ENCODE results near the gene IPO7. TPM values are rescaled to one million over a fixed set of nuclear protein-coding genes. Genes with fewer than 3 reads are reported as not detected.

Gene IPO7
- total and polyA plus RNA-seq, 10 of the 15 experiments (the other 5 are each of a cell fraction or from before 2014, with no cell fraction given) = 5.0 to 51.4 (median 30.6) TPM

- H3K9me3 ChIP-seq (replicated peaks; ENCODE audit: control insufficient read depth, insufficient read depth, low read length) = no peaks in the 10 kb centered on the region
- no peaks in the 10 kb centered on the region for H3K27me3 ChIP-seq (replicated peaks in 1 of 2; ENCODE audit: control insufficient read depth in 2 of 2, insufficient read depth in 2 of 2, low read length in 1 of 2)
- in situ Hi-C loops (cut with MboI) = no loop called here
- TF ChIP-seq YY1 (IDR thresholded peaks at IDR 0.05; ENCODE audit: low read depth, low read length) = no peak
- no peak for TF ChIP-seq ZNF217 (IDR thresholded peaks at IDR 0.05)
- no peak for TF ChIP-seq ZBTB4 (CRISPR knock-in tag; IDR thresholded peaks at IDR 0.05)
- TF ChIP-seq, protein P1, sequence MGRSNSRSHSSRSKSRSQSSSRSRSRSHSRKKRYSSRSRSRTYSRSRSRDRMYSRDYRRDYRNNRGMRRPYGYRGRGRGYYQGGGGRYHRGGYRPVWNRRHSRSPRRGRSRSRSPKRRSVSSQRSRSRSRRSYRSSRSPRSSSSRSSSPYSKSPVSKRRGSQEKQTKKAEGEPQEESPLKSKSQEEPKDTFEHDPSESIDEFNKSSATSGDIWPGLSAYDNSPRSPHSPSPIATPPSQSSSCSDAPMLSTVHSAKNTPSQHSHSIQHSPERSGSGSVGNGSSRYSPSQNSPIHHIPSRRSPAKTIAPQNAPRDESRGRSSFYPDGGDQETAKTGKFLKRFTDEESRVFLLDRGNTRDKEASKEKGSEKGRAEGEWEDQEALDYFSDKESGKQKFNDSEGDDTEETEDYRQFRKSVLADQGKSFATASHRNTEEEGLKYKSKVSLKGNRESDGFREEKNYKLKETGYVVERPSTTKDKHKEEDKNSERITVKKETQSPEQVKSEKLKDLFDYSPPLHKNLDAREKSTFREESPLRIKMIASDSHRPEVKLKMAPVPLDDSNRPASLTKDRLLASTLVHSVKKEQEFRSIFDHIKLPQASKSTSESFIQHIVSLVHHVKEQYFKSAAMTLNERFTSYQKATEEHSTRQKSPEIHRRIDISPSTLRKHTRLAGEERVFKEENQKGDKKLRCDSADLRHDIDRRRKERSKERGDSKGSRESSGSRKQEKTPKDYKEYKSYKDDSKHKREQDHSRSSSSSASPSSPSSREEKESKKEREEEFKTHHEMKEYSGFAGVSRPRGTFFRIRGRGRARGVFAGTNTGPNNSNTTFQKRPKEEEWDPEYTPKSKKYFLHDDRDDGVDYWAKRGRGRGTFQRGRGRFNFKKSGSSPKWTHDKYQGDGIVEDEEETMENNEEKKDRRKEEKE (IDR thresholded peaks at IDR 0.05) = no peak
- no peak for TF ChIP-seq GATAD2B (conservative IDR thresholded peaks at IDR 0.05; ENCODE audit: low read depth)
- TF ChIP-seq POLR2AphosphoS5 (IDR thresholded peaks at IDR 0.05; ENCODE audit: low read length) = no peak
- TF ChIP-seq ZNF24 (IDR thresholded peaks at IDR 0.05) = no peak
- no peak for TF ChIP-seq CHD2 (IDR thresholded peaks at IDR 0.05; ENCODE audit: borderline replicate concordance, low read depth, low read length)
- TF ChIP-seq SMC3 (IDR thresholded peaks at IDR 0.05; ENCODE audit: borderline replicate concordance, low read length) = no peak
- ChIA-PET SMC1A (ENCODE audit: uncharacterized antibody, unreplicated experiment) (no interaction called here), CTCF (no interaction called here), RAD21 (ENCODE audit: unreplicated experiment) (no interaction called here), POLR2A (no interaction called here)
- H3K36me3 ChIP-seq (ENCODE audit: control insufficient read depth in 2 of 2, insufficient read depth in 2 of 2, low read length in 1 of 2) = no peaks in the 10 kb centered on the region
- no peaks in the 10 kb centered on the region for H3K4me1 ChIP-seq (ENCODE audit: control insufficient read depth, insufficient read depth, low read length)
- no peak overlapping the region for H2AFZ ChIP-seq (ENCODE audit: control insufficient read depth, low read depth, low read length)
- H3K4me3 ChIP-seq = no peak overlapping the region
- no peak for FAIRE-seq
- H3K79me2 ChIP-seq (ENCODE audit: control insufficient read depth, insufficient read depth, low read length) = no peaks in the 10 kb centered on the region
- 100% methylated on average over 1 of the region's 1 CpG for WGBS (ENCODE audit: insufficient coverage, insufficient replicate concordance, low lambda C conversion rate, missing lambda C conversion rate)
- ATAC-seq = no peak
- no peak overlapping the region for H3K27ac ChIP-seq (ENCODE audit: control insufficient read depth, insufficient read depth)
- no peak for DNase-seq (ENCODE audit: low read depth, low spot score)
- no TSS peak for BruUV-seq (replicated peaks)
- H3K4me2 ChIP-seq (ENCODE audit: control insufficient read depth, insufficient read depth) = no peak overlapping the region
- intact Hi-C loops (cut with micrococcal nuclease; ENCODE audit: unreplicated experiment) = no loop called here
- no peak overlapping the region for H3K9ac ChIP-seq (ENCODE audit: control insufficient read depth, insufficient read depth, low read length)
- H4K20me1 ChIP-seq (ENCODE audit: control insufficient read depth, insufficient read depth) = no peaks in the 10 kb centered on the region
Observed at GRCh38 chr11:9377036-9377435, 7.4 kb upstream of the IPO7 start.

Data from GM12878 (cell line).